SHP77 treated with DMSO at 0.1 percent for 48 hours (cell line): ENCODE data around the gene ODAD4.

Experiments used
- DNase-seq: peaks from one replicate; lab custom pipeline; 2025; lab: John Stamatoyannopoulos, UW

The ODAD4 gene

GRCh38 chr17:41971721-41972523, 41.5 kb downstream of the ODAD4 start:
- DNase-seq: no peak

- DNase-seq: peak; percentile 34
Observed at GRCh38 chr17:41972571-41973407, 42.4 kb downstream of the ODAD4 start.

- no peak for DNase-seq
Observed at GRCh38 chr17:41973408-41973811, 43.0 kb downstream of the ODAD4 start.

GRCh38 chr17:41974031-41974430, 43.6 kb downstream of the ODAD4 start:
- DNase-seq: no peak

- DNase-seq: no peak
Observed at GRCh38 chr17:41974658-41975057, 44.2 kb downstream of the ODAD4 start.

GRCh38 chr17:41975099-41976083, 45.0 kb downstream of the ODAD4 start:
- no peak for DNase-seq

GRCh38 chr17:41976142-41976768, 45.8 kb downstream of the ODAD4 start:
- DNase-seq: no peak

GRCh38 chr17:41977991-41978390, 47.6 kb downstream of the ODAD4 start:
- DNase-seq: no peak

- no peak for DNase-seq
Observed at GRCh38 chr17:41982026-41982760, 51.8 kb downstream of the ODAD4 start.

- DNase-seq: no peak
Observed at GRCh38 chr17:41984454-41984853, 54.0 kb downstream of the ODAD4 start.

- no peak for DNase-seq
Observed at GRCh38 chr17:41985919-41986318, 55.5 kb downstream of the ODAD4 start.

GRCh38 chr17:41986634-41987033, 56.2 kb downstream of the ODAD4 start:
- no peak for DNase-seq

- no peak for DNase-seq
Observed at GRCh38 chr17:41987642-41988041, 57.2 kb downstream of the ODAD4 start.

GRCh38 chr17:41988418-41988817, 58.0 kb downstream of the ODAD4 start:
- DNase-seq: no peak

- DNase-seq: no peak
Observed at GRCh38 chr17:41989702-41990419, 59.4 kb downstream of the ODAD4 start.

GRCh38 chr17:41992576-41992975, 62.2 kb downstream of the ODAD4 start:
- DNase-seq: no peak

- DNase-seq: no peak
Observed at GRCh38 chr17:41996855-41997164, 66.4 kb downstream of the ODAD4 start.

GRCh38 chr17:41998497-41998896, 68.1 kb downstream of the ODAD4 start:
- no peak for DNase-seq

GRCh38 chr17:42000413-42001133, 70.2 kb downstream of the ODAD4 start:
- no peak for DNase-seq

- no peak for DNase-seq
Observed at GRCh38 chr17:42001729-42002128, 71.3 kb downstream of the ODAD4 start.
